HT-29 (cell line): Measurements from ENCODE around the gene KLHL18. TPM values are rescaled to one million over a fixed set of nuclear protein-coding genes. Genes with fewer than 3 reads are reported as not detected.
A peak's percentile ranks its signal among the peaks of the same experiment; 100 is the strongest.
"Not testable (repeated sequence)": the region's sequence is repeated elsewhere in the genome, so short reads cannot be mapped to it uniquely, and the experiment has no call there.

Experiments used
- DNase-seq: peaks from one replicate; pipeline ENCODE4 v3.0.0-alpha.2; 2015; ENCODE audit warnings: low spot score
- total RNA-seq: library from RNA; depleted of rRNA; stranded (reverse); fragments of >200 nt; shearing (Covaris generic); gene quantifications from 2 replicates; pipeline ENCODE4 v1.2.3, GENCODE V29; 2014; rRNA removed

KLHL18 gene
- total RNA-seq, result 11.5 TPM in 2 replicates

DNA sequence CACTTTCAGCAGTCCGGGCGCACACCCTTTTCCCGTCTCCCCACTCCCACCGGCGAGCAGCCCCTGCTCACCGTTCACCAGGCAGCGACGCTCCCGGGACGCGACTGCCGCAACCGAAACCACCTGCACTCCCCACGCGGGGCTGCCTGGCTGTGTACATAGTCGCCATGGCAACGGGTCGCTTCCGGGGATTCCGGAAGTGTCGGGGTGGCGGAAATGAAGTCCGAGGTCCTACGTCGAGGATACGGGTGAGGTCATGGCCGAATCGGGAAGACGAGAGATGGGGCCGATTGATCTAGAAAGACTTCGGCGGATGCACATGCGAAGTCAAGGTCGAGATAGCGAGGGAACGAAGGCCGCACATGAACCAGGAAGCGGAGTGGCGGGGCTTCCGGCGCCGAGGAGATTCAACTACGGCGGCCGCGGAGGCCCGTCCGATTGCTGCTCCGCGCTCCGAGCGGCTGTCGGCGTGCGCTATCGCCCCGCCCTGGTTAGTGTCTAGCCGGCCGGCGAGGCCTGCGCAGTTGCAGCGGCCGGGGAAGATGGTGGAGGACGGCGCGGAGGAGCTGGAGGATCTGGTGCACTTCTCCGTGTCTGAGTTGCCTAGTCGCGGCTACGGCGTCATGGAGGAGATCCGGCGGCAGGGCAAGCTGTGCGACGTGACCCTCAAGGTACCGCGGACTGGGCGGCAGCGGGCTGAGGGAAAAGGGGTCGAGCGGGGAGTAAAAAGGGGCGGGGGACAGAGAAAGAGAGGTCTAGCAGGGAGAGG lies at the start of gene KLHL18, which contains the start of gene KIF9:
Gene KLHL18 (plus strand): TSS at position 521 of the 769 bp plus-strand sequence. CDS start 22 bp downstream, at position 543.
Gene KIF9 (minus strand): TSS at position 376 of the 769 bp plus-strand sequence. CDS start 5,425 bp downstream, outside the sequence.
- DNase-seq, result peak; percentile 86

DNA sequence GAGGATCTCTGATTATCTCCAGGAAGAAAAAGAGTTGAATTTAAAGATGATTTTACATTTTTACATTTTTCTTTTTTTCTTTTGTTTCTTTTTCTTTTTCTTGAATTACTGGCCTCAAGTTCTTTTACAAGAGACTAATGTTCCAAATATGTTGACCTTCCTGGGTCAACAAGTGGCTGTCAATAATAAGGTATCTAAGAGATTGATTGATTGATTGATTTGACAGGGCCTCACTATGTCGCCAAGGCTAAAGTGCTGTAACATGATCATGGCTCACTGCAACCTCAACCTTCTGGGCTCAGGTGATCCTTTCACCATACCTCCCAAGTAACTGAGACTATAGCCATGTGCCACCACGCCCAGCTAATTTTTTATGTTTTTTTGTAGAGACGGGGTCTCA lies 44.7 kb upstream of the KLHL18 start:
- DNase-seq, result no peak

DNA sequence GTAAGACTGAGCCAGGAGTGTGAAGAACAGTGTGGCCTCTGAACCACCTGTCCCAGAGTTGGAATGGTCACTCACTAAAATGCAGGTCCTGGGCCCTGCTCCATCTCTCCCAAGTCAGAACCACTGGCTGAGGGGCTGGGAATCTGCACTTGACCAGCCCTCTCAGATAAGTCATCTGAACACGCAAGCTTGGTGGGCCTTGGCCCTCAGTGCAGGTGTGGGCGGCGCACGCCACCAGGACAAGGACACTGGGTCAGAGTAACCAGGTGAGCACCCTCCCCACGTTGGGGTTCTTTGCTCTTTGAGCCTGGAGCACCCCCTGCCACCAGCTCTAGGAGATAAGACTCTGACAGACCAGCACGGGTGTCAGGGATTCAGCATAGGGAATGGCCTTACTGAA lies 42.8 kb upstream of the KLHL18 start:
- DNase-seq, result no peak

DNA sequence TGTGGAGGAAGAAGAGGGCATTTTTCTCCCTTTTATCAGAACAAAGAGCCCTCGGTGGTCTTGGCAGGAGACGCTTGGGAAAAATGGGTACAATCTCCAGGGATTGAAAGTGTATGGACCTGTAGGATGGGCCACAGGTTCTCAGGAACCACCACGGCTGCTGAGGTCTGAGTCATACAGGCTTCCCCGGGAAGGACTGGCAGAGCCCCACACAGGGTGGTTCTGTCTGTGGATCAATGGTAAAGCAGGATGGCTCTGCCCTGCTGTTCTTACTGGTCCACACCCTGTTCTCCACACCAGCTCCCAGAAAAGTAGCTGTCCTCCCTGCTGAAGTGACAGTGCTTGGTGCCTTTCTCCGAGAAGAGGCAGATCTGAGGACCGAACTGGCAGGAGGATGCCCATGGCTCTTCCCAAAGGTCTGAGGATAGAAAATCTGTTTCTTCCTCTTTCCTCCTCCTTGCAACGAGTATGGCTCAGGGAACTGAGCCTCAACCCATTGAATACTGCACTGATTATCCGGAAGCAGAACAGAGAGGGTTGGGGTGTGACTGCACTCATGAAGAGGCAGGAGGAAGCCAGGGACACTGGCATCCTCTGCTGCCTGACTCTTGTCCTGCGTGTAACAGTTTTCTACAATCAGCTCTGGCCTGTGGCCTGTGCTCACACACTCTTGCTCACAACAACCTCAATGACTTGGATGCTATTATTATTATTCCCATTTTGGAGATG lies 39.2 kb upstream of the KLHL18 start:
- no peak for DNase-seq

GRCh38 chr3:47244531-47245100 lies 38.1 kb upstream of the KLHL18 start:
- no peak for DNase-seq

DNA sequence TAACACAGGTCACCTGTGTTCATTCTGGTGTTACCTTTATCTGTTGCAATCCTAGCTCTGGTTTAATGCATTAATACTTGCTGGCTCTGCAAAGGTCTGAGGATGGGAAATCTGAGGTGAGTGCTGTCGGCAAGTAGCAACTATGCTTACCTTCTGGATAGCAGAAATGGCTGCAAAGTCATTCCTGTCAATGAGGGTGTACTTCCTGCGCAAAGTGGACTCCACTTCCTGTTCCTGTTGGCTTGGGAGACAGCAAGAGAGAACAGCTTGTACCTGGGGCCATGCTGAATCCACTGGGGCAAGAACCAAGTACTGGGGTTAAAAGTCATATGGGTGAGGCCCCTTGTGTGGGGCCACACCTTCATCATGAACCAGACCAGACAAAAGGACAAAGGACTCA lies 37.5 kb upstream of the KLHL18 start:
- DNase-seq, result no peak

- no peak for DNase-seq
These were observed 35.3 kb upstream of the KLHL18 start for GRCh38 chr3:47247131-47248064.

DNA sequence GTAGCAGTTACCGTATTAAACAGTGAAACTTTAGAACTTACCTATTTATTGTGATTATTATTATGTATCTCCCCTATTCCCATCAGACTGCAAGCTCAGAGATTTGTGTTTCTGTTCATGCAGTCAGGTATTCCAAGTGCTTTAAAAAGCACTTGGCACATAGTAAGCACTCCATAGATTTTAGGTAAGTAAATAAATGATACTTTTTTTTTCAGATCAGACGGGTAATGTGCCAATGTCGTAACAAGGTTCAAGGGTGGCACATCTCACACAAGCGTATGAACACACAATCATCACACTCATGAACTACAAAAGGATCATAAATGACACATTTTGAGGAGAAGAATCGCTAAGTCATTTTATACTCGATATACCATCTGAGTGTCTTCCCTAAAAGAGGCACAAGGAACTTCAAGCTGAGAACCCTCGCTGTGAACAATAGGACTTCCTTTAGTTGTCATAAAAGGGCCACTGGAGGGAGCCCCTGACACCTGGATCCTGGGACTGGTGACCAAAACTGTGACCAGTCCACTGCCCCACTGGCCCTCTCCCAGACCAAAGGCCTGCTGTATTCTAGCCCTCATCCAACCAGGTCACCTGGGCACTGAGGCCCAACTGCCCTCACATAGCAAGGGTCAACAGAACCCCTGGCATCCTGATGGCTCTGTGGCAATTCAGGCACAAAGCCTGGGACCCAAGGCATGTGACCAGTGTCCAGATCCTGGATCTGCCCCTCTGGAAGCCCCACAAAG lies 32.3 kb upstream of the KLHL18 start:
- DNase-seq, result peak; percentile 45

DNA sequence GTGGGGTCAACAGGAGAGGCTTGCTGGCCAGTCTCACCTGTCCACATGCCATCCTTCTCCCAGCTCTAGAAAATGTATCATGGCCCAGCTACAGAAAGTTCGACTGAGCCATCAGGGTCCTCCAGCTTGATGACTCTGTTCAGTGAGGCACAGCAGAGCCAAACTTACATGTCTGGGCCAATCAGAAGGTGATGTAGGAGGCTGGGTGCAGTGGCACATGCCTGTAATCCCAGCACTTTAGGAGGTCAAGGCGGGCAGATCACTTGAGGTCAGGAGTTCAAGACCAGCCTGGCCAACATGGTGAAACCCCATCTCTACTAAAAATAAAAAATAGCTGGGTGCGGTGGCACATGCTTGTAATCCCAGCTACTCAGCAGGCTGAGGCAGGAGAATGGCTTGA lies 31.7 kb upstream of the KLHL18 start:
- DNase-seq, result not testable (repeated sequence)

DNA sequence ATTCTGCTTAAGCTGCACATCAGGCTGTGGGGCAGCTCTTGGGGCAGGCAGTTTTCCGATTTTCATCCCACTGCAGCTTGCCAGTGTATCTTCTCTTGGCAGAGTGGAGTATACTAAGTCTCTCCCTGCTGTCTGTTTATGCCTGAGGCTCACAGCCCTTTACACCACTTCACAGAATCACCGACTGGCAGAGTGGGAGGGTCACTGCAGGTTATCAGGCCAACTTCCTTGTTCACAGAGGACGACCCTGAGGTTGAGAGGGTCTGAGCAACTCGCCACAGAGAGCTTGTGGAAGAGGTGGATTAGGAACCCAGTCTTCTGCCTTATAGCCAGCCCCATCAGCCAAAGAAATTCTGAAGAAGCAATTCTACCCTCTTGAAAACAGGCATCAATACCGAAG lies 31.1 kb upstream of the KLHL18 start:
- DNase-seq, result no peak

- DNase-seq, result not testable (repeated sequence)
These were observed 26.4 kb upstream of the KLHL18 start for GRCh38 chr3:47256331-47256730.

- DNase-seq, result no peak
These were observed 23.6 kb upstream of the KLHL18 start for GRCh38 chr3:47259114-47259513.

DNA sequence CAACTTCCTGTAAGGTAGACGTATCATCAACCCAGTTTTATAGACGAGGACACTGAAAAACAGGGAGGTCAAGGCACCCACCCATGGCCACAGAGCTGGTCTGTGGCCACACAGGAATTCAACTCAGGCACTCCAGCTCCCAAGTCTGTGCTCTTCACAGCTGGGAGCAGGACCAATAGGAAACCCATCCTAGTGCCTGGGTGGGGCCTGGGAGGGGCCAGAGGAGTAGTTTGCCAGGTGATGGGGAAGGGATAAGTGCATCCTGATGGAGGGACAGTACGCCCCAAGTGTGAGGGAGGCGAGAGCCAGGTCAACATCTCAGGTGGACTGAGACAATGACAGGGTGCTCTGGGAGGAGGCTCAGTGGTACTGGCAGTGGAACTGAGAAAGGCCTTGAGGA lies 22.1 kb upstream of the KLHL18 start:
- no peak for DNase-seq

GRCh38 chr3:47261301-47261700 lies 21.4 kb upstream of the KLHL18 start:
- DNase-seq, result no peak

DNA sequence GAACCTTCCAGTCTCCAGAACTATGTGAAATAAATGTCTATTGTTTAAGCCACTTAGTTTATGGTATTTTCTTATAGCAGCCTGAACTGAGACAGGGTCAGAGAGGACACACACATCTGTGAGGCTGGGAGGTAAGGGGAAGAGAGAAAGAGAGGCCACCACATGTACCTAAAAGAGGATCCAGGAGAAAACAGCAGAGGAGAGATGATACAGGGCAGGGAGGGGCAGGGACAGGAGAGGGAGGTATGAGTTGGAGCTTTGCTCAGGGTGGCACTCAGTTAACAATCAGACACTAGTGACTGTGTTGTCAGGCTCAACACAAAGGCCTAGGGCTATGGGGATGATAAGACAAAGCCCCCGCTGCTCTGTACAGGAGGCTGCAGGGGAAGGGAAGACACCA lies 17.7 kb upstream of the KLHL18 start:
- no peak for DNase-seq

GRCh38 chr3:47265725-47266428 lies 16.9 kb upstream of the KLHL18 start:
- DNase-seq, result no peak

GRCh38 chr3:47266709-47267489 lies 15.8 kb upstream of the KLHL18 start:
- DNase-seq, result peak; percentile 71

DNA sequence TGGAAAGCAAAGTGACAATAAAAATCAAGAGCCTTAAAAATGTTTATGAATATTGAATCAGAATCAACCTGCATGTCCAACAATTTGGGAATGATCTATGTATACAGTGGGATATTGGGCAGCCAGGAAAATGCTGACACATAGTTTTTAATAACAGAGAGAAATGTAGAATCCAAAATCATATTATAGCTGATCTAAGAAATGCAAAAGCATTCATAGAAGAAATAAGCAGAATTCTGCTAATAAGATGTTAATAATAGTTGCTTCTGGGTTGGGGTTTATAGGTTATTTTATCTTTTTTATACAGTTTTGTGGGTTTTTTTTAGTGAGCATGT lies 15.3 kb upstream of the KLHL18 start:
- no peak for DNase-seq

DNA sequence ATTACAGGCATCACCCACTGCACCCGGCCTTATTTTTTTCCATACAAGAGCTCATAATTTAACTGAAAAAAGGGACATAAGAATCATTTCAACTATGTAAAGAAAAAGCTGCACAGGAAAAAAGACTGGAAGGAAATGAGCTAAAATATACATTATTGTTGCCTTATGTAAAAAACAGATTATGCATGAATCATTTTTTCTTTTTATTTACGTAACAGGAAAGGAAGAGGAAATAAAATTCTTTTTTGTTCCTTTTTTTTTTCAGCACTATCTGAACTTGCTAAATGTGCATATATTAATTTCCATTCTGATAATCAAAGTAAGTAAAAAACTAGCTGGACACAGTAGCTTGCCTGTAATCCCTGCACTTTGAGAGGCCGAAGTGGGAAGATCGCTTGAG lies 12.2 kb upstream of the KLHL18 start:
- DNase-seq, result no peak
